ENCODE measurements around the gene VAV3. TPM values are rescaled to one million over a fixed set of nuclear protein-coding genes. Genes with fewer than 3 reads are reported as not detected.

VAV3 gene, protein sequence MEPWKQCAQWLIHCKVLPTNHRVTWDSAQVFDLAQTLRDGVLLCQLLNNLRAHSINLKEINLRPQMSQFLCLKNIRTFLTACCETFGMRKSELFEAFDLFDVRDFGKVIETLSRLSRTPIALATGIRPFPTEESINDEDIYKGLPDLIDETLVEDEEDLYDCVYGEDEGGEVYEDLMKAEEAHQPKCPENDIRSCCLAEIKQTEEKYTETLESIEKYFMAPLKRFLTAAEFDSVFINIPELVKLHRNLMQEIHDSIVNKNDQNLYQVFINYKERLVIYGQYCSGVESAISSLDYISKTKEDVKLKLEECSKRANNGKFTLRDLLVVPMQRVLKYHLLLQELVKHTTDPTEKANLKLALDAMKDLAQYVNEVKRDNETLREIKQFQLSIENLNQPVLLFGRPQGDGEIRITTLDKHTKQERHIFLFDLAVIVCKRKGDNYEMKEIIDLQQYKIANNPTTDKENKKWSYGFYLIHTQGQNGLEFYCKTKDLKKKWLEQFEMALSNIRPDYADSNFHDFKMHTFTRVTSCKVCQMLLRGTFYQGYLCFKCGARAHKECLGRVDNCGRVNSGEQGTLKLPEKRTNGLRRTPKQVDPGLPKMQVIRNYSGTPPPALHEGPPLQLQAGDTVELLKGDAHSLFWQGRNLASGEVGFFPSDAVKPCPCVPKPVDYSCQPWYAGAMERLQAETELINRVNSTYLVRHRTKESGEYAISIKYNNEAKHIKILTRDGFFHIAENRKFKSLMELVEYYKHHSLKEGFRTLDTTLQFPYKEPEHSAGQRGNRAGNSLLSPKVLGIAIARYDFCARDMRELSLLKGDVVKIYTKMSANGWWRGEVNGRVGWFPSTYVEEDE
- polyA plus RNA-seq (2013, experiment 1 of 2): not detected
- 0.07 TPM for polyA plus RNA-seq (2013, experiment 2 of 2)

DNA sequence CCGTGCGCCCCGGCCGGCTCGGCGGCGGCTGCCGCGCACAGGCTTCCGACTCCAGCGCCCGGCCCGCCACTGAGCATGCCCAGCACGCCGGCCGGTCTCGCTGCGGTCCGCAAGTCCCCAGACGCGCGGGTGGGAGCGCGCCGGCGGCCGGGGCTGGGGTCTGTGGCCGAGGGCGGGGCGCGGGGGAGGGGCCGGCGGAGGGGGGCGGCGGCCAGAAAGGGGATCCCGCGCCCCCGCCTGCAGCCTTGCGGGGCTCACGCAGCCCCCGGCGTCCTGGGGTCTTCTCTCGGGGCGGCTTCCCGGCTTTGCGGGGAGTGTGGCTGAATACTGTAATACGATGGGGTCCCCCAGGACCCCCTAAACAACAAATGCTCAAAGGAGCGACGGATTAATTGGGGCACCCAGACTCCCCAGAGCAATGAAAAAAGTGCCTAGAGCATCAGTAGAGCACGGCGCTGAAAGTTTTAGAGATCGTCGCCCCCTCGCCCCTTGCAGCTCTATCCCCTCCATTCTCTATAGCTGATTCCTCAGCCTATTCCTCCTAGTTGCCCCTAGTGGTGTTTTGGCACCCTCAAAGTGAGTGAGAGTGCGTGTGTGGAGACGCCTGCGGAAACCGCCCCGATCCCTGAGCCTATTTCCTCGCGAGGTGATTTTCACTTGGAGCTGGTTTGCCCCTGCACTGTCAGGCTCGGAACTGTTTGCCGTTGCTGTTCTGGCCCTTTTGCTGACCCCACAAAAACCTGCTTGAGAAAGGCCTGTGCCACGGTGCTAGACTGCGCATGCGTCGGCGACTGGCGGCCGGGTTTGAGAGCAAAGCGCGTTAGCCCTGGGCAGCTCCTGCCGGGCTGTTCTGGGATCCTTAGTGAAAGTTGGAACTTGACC is at the start of gene VAV3:
Gene VAV3, minus strand, starts transcription at position 71 of the 882 bp plus-strand sequence. CDS start 311 bp downstream, outside the sequence.
- Histone ChIP-seq H3K4me2 (ENCODE audit: low read length, poor library complexity, severe bottlenecking) (peak within 1 kb of the TSS; percentile 100), H3K79me1 (replicated peaks; ENCODE audit: low read length, poor library complexity, severe bottlenecking) (no peaks in the 10 kb centered on the region), H2AK5ac (ENCODE audit: low read length, severe bottlenecking) (no peak within 1 kb of the TSS), H2BK5ac (ENCODE audit: low read depth, low read length, poor library complexity, severe bottlenecking) (no peak within 1 kb of the TSS), H3K4me1 (ENCODE audit: control insufficient read depth, insufficient read depth, low read depth, low read length) (peaks cover 18% of the 10 kb centered on the region), H3K18ac (ENCODE audit: low read depth in 1 of 2, low read length in 2 of 2) (peak within 1 kb of the TSS in 1 of 2 experiments; percentile 54), H3K9me3 (ENCODE audit: control insufficient read depth, low read length) (no peaks in the 10 kb centered on the region), H3K4ac (ENCODE audit: low read depth in 1 of 2, low read length in 2 of 2) (no peak within 1 kb of the TSS), H4K91ac (ENCODE audit: low read length) (no peak within 1 kb of the TSS), H3K27me3 (ENCODE audit: control insufficient read depth in 1 of 2, insufficient read depth in 1 of 2, low read length in 2 of 2) (peaks cover 3 to 34% of the 10 kb centered on the region in 2 experiments), H3K27ac (ENCODE audit: low read length, poor library complexity, severe bottlenecking) (no peak within 1 kb of the TSS), H3K9ac (ENCODE audit: low read length) (peak within 1 kb of the TSS; percentile 76), H3K36me3 (ENCODE audit: control insufficient read depth in 1 of 2, insufficient read depth in 2 of 2, low read depth in 1 of 2, low read length in 2 of 2) (no peaks in the 10 kb centered on the region), H3K14ac (ENCODE audit: low read length in 2 of 2) (no peak within 1 kb of the TSS), H3K4me3 (ENCODE audit: insufficient read depth in 1 of 2, low read depth in 1 of 2, low read length in 2 of 2) (peak within 1 kb of the TSS; percentile 48 to 85), H3K23ac (ENCODE audit: low read length in 2 of 2) (peak within 1 kb of the TSS in 1 of 2 experiments; percentile 32), H2BK15ac (ENCODE audit: low read depth, poor library complexity, severe bottlenecking) (peak within 1 kb of the TSS; percentile 46), H2BK12ac (ENCODE audit: low read length in 2 of 2) (no peak within 1 kb of the TSS), H2AFZ (ENCODE audit: low read depth, low read length) (peak within 1 kb of the TSS; percentile 55), H4K8ac (ENCODE audit: low read length) (no peak within 1 kb of the TSS), H2BK120ac (ENCODE audit: low read depth, low read length) (no peak within 1 kb of the TSS)
- DNase-seq: peak; percentile 64
- WGBS: under 1% methylated on average over 52 of the region's 73 CpGs

DNA sequence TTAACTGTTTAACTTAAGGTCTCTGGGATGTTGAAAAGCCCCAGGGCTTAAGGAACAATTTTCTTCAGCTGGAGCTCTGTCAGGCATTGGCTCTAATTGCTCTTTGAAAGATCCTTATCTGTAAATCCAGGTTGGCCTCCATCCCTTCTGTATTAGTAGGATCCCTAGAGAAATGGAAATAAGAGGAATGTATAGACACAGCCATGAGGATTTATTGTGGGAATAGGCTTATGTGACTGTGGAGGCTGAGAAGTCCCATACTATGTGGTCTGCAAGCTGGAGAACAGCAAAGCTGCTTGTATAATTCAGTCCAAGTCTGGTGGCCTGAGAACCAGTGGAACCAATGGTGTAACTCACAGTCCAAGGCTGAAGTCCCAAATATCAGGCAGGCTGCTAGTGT is 47.6 kb upstream of the VAV3 start:
- Histone ChIP-seq H3K4me3 (ENCODE audit: insufficient read depth in 1 of 2, low read depth in 1 of 2, low read length in 2 of 2) (no peak overlapping the region), H2AFZ (ENCODE audit: low read depth, low read length) (no peak overlapping the region), H3K36me3 (ENCODE audit: control insufficient read depth in 1 of 2, insufficient read depth in 2 of 2, low read depth in 1 of 2, low read length in 2 of 2) (no peaks in the 10 kb centered on the region), H3K9ac (ENCODE audit: low read length) (no peak overlapping the region), H2AK5ac (ENCODE audit: low read length, severe bottlenecking) (no peak overlapping the region), H3K4me1 (ENCODE audit: control insufficient read depth, insufficient read depth, low read depth, low read length) (peaks cover 4% of the 10 kb centered on the region), H3K4ac (ENCODE audit: low read depth in 1 of 2, low read length in 2 of 2) (no peak overlapping the region), H3K27me3 (ENCODE audit: control insufficient read depth in 1 of 2, insufficient read depth in 1 of 2, low read length in 2 of 2) (peaks cover 0 to 7% of the 10 kb centered on the region in 2 experiments), H2BK5ac (ENCODE audit: low read depth, low read length, poor library complexity, severe bottlenecking) (no peak overlapping the region), H3K18ac (ENCODE audit: low read depth in 1 of 2, low read length in 2 of 2) (no peak overlapping the region), H4K91ac (ENCODE audit: low read length) (no peak overlapping the region), H3K79me1 (replicated peaks; ENCODE audit: low read length, poor library complexity, severe bottlenecking) (no peaks in the 10 kb centered on the region), H2BK120ac (ENCODE audit: low read depth, low read length) (no peak overlapping the region), H2BK12ac (ENCODE audit: low read length in 2 of 2) (no peak overlapping the region), H3K4me2 (ENCODE audit: low read length, poor library complexity, severe bottlenecking) (no peak overlapping the region), H4K8ac (ENCODE audit: low read length) (no peak overlapping the region), H3K23ac (ENCODE audit: low read length in 2 of 2) (no peak overlapping the region), H3K27ac (ENCODE audit: low read length, poor library complexity, severe bottlenecking) (no peak overlapping the region), H2BK15ac (ENCODE audit: low read depth, poor library complexity, severe bottlenecking) (no peak overlapping the region), H3K9me3 (ENCODE audit: control insufficient read depth, low read length) (no peaks in the 10 kb centered on the region), H3K14ac (ENCODE audit: low read length in 2 of 2) (no peak overlapping the region)
- no peak for DNase-seq

DNA sequence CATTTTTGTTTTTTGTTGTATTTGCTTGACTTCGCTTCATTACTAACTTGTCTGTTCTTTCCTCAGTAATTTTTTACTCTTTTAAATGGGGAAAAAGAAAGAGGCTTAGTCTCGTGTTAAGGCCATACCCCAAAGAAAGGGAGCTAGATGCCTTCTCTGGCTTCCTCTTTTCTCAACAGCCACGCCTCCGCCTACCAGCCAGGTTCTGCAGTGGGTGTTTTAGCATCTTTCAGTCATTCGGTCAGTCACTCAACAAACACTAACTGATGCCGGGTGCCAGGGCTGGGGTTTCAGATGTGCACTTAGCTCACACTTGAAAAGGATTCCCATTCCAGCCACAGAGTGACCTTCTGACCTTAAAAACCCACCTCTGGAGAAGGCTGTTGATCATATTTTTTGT is 46.3 kb upstream of the VAV3 start:
- H3K9ac ChIP-seq (ENCODE audit: low read length): no peak overlapping the region

More for the DNA sequence above, 46.3 kb upstream of the VAV3 start:
- Histone ChIP-seq H3K4me3 (ENCODE audit: insufficient read depth in 1 of 2, low read depth in 1 of 2, low read length in 2 of 2) (no peak overlapping the region), H4K91ac (ENCODE audit: low read length) (no peak overlapping the region), H3K18ac (ENCODE audit: low read depth in 1 of 2, low read length in 2 of 2) (no peak overlapping the region), H3K23ac (ENCODE audit: low read length in 2 of 2) (no peak overlapping the region), H4K8ac (ENCODE audit: low read length) (no peak overlapping the region), H3K36me3 (ENCODE audit: control insufficient read depth in 1 of 2, insufficient read depth in 2 of 2, low read depth in 1 of 2, low read length in 2 of 2) (no peaks in the 10 kb centered on the region), H2AFZ (ENCODE audit: low read depth, low read length) (no peak overlapping the region), H3K4me1 (ENCODE audit: control insufficient read depth, insufficient read depth, low read depth, low read length) (peaks cover 4% of the 10 kb centered on the region), H2AK5ac (ENCODE audit: low read length, severe bottlenecking) (no peak overlapping the region), H3K27me3 (ENCODE audit: control insufficient read depth in 1 of 2, insufficient read depth in 1 of 2, low read length in 2 of 2) (peaks cover 0 to 7% of the 10 kb centered on the region in 2 experiments), H2BK120ac (ENCODE audit: low read depth, low read length) (no peak overlapping the region), H3K14ac (ENCODE audit: low read length in 2 of 2) (no peak overlapping the region), H3K9me3 (ENCODE audit: control insufficient read depth, low read length) (no peaks in the 10 kb centered on the region), H2BK12ac (ENCODE audit: low read length in 2 of 2) (no peak overlapping the region), H2BK15ac (ENCODE audit: low read depth, poor library complexity, severe bottlenecking) (no peak overlapping the region), H3K4ac (ENCODE audit: low read depth in 1 of 2, low read length in 2 of 2) (no peak overlapping the region), H2BK5ac (ENCODE audit: low read depth, low read length, poor library complexity, severe bottlenecking) (no peak overlapping the region), H3K4me2 (ENCODE audit: low read length, poor library complexity, severe bottlenecking) (no peak overlapping the region), H3K79me1 (replicated peaks; ENCODE audit: low read length, poor library complexity, severe bottlenecking) (no peaks in the 10 kb centered on the region), H3K27ac (ENCODE audit: low read length, poor library complexity, severe bottlenecking) (no peak overlapping the region)
- WGBS: 84% methylated on average over 6 of the region's 6 CpGs
- DNase-seq: no peak

All from mesenchymal stem cell (in vitro differentiated cells and primary cell).